ENCODE data around the gene PSORS1C2. TPM values are rescaled to one million over a fixed set of nuclear protein-coding genes. Genes with fewer than 3 reads are reported as not detected.
"Not testable (repeated sequence)": the region's sequence is repeated elsewhere in the genome, so short reads cannot be mapped to it uniquely, and the experiment has no call there.

PSORS1C2 gene
- total RNA-seq, 1 experiment from 2014 or later = not detected

DNA sequence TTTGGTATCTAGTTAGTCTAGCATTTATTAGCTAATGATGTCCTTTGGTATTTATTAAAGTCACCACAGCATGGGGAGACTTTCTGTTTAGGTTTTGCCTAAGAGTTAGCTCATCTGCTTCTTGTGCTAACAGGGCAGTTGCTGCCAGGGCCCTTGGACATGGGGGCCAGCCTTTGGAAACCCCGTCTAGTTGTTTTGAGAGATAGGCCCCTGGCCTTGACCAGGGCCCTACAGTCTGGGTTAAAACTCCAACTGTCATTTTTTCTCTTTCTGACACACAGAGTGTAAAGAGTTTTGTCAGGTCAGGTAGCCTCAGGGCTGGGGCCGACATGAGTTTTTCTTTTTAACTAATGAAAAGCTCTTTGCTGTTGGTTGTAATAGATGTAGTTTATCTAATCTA is 44.4 kb upstream of the PSORS1C2 start:
- H3K27ac ChIP-seq (ENCODE audit: low read depth, low read length, poor library complexity, severe bottlenecking); H3K9me3 ChIP-seq (ENCODE audit: low read depth, low read length, poor library complexity, severe bottlenecking); intact Hi-C loops (cut with micrococcal nuclease; ENCODE audit: unreplicated experiment); DNase-seq (ENCODE audit: low spot score); H3K36me3 ChIP-seq (ENCODE audit: insufficient read depth, low read length, poor library complexity, severe bottlenecking); CTCF ChIA-PET; POLR2A ChIA-PET (ENCODE audit: low non-redundant PET); H3K4me1 ChIP-seq (ENCODE audit: insufficient read depth, low read length, poor library complexity, severe bottlenecking); H3K27me3 ChIP-seq (replicated peaks; ENCODE audit: insufficient read depth, low read depth, low read length, poor library complexity); H3K4me3 ChIP-seq (ENCODE audit: low read depth, low read length, poor library complexity, severe bottlenecking); BruUV-seq (replicated peaks): not testable (repeated sequence)

GRCh38 chr6:31180500-31180899 is 41.6 kb upstream of the PSORS1C2 start:
- ChIA-PET CTCF (no interaction called here), POLR2A (ENCODE audit: low non-redundant PET) (no interaction called here)
- H3K27me3 ChIP-seq (replicated peaks; ENCODE audit: insufficient read depth, low read depth, low read length, poor library complexity) = no peaks in the 10 kb centered on the region
- H3K4me1 ChIP-seq (ENCODE audit: insufficient read depth, low read length, poor library complexity, severe bottlenecking) = no peaks in the 10 kb centered on the region
- intact Hi-C loops (cut with micrococcal nuclease; ENCODE audit: unreplicated experiment) = no loop called here
- H3K27ac ChIP-seq (ENCODE audit: low read depth, low read length, poor library complexity, severe bottlenecking) = no peak overlapping the region
- H3K9me3 ChIP-seq (ENCODE audit: low read depth, low read length, poor library complexity, severe bottlenecking) = no peaks in the 10 kb centered on the region
- H3K36me3 ChIP-seq (ENCODE audit: insufficient read depth, low read length, poor library complexity, severe bottlenecking) = no peaks in the 10 kb centered on the region
- no peak overlapping the region for H3K4me3 ChIP-seq (ENCODE audit: low read depth, low read length, poor library complexity, severe bottlenecking)
- BruUV-seq (replicated peaks) = no TSS peak
- TF ChIP-seq EZH2 (IDR thresholded peaks at IDR 0.05; ENCODE audit: borderline replicate concordance, low read depth, low read length, poor library complexity, severe bottlenecking) = no peak
- TF ChIP-seq CTCF (conservative IDR thresholded peaks at IDR 0.05; ENCODE audit: low read depth, low read length) = no peak
- DNase-seq (ENCODE audit: low spot score) = no peak

- intact Hi-C loops (cut with micrococcal nuclease; ENCODE audit: unreplicated experiment) = no loop called here
- TF ChIP-seq EZH2 (IDR thresholded peaks at IDR 0.05; ENCODE audit: borderline replicate concordance, low read depth, low read length, poor library complexity, severe bottlenecking) = no peak
- no peak for TF ChIP-seq CTCF (conservative IDR thresholded peaks at IDR 0.05; ENCODE audit: low read depth, low read length)
- Histone ChIP-seq H3K4me3 (ENCODE audit: low read depth, low read length, poor library complexity, severe bottlenecking) (no peak overlapping the region), H3K27me3 (replicated peaks; ENCODE audit: insufficient read depth, low read depth, low read length, poor library complexity) (no peaks in the 10 kb centered on the region), H3K9me3 (ENCODE audit: low read depth, low read length, poor library complexity, severe bottlenecking) (no peaks in the 10 kb centered on the region), H3K36me3 (ENCODE audit: insufficient read depth, low read length, poor library complexity, severe bottlenecking) (no peaks in the 10 kb centered on the region), H3K27ac (ENCODE audit: low read depth, low read length, poor library complexity, severe bottlenecking) (no peak overlapping the region), H3K4me1 (ENCODE audit: insufficient read depth, low read length, poor library complexity, severe bottlenecking) (no peaks in the 10 kb centered on the region)
- no TSS peak for BruUV-seq (replicated peaks)
- POLR2A ChIA-PET (ENCODE audit: low non-redundant PET) = no interaction called here
- no peak for DNase-seq (ENCODE audit: low spot score)
- CTCF ChIA-PET = no interaction called here
Measured at GRCh38 chr6:31179896-31180295, 41.0 kb upstream of the PSORS1C2 start.

DNA sequence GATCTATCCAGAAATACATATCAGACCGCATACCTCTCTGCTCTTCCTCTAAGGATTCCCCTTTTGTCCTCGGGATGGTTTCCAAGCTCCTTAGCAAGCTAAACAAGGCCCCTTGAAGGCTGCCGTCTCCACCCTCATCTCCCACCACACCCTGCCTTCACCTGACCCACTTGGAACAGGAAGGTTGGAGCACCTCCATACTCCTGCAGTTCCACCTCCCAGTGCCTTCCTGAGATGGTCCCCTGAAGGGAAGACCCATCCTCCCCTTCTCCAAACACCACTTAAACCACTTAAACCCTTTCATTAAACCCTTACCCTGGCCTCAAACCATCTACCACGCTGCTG is 40.1 kb upstream of the PSORS1C2 start:
- ChIA-PET CTCF (no interaction called here), POLR2A (ENCODE audit: low non-redundant PET) (no interaction called here)
- no peak for TF ChIP-seq CTCF (conservative IDR thresholded peaks at IDR 0.05; ENCODE audit: low read depth, low read length)
- Histone ChIP-seq H3K27me3 (replicated peaks; ENCODE audit: insufficient read depth, low read depth, low read length, poor library complexity) (no peaks in the 10 kb centered on the region), H3K4me1 (ENCODE audit: insufficient read depth, low read length, poor library complexity, severe bottlenecking) (no peaks in the 10 kb centered on the region), H3K4me3 (ENCODE audit: low read depth, low read length, poor library complexity, severe bottlenecking) (no peak overlapping the region), H3K36me3 (ENCODE audit: insufficient read depth, low read length, poor library complexity, severe bottlenecking) (no peaks in the 10 kb centered on the region), H3K27ac (ENCODE audit: low read depth, low read length, poor library complexity, severe bottlenecking) (no peak overlapping the region), H3K9me3 (ENCODE audit: low read depth, low read length, poor library complexity, severe bottlenecking) (no peaks in the 10 kb centered on the region)
- intact Hi-C loops (cut with micrococcal nuclease; ENCODE audit: unreplicated experiment) = no loop called here
- DNase-seq (ENCODE audit: low spot score) = no peak
- no TSS peak for BruUV-seq (replicated peaks)
